ENCODE measurements around the gene GPRIN1.

Gene GPRIN1

GRCh38 chr5:176573564-176574296 lies 36.2 kb downstream of the GPRIN1 start:
- TF ChIP-seq FOXM1 (IDR thresholded peaks at IDR 0.05; ENCODE audit: borderline replicate concordance, low read depth) = no peak
- peak; percentile 89 for TF ChIP-seq RAD21 (IDR thresholded peaks at IDR 0.05; ENCODE audit: low read depth)

DNA sequence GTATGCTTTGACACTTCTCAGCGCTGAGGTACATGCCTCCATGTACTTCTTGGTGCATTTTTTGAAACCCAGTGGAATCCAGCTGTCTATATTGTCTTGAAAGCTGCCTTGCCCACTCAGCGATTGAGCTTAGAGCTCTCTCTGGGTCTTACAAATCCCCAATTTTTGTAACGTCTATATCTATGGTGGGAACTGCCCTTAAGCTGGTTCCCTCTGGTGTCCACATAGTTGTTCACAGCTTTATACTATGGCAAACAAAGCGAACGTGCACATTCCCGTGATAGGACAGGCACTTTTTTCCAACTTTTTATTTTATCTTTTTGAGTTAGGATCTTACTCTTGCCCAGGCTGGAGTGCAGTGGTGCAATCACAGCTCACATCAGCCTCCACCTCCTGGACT lies 39.9 kb downstream of the GPRIN1 start:
- TF ChIP-seq, protein P1, sequence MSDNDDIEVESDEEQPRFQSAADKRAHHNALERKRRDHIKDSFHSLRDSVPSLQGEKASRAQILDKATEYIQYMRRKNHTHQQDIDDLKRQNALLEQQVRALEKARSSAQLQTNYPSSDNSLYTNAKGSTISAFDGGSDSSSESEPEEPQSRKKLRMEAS (IDR thresholded peaks at IDR 0.05) = no peak
- no peak for TF ChIP-seq ZBTB7A (IDR thresholded peaks at IDR 0.05; ENCODE audit: low read depth)
- TF ChIP-seq, protein P2, sequence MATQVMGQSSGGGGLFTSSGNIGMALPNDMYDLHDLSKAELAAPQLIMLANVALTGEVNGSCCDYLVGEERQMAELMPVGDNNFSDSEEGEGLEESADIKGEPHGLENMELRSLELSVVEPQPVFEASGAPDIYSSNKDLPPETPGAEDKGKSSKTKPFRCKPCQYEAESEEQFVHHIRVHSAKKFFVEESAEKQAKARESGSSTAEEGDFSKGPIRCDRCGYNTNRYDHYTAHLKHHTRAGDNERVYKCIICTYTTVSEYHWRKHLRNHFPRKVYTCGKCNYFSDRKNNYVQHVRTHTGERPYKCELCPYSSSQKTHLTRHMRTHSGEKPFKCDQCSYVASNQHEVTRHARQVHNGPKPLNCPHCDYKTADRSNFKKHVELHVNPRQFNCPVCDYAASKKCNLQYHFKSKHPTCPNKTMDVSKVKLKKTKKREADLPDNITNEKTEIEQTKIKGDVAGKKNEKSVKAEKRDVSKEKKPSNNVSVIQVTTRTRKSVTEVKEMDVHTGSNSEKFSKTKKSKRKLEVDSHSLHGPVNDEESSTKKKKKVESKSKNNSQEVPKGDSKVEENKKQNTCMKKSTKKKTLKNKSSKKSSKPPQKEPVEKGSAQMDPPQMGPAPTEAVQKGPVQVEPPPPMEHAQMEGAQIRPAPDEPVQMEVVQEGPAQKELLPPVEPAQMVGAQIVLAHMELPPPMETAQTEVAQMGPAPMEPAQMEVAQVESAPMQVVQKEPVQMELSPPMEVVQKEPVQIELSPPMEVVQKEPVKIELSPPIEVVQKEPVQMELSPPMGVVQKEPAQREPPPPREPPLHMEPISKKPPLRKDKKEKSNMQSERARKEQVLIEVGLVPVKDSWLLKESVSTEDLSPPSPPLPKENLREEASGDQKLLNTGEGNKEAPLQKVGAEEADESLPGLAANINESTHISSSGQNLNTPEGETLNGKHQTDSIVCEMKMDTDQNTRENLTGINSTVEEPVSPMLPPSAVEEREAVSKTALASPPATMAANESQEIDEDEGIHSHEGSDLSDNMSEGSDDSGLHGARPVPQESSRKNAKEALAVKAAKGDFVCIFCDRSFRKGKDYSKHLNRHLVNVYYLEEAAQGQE (IDR thresholded peaks at IDR 0.05; ENCODE audit: low read depth) = no peak
- no peak for TF ChIP-seq TEAD4 (IDR thresholded peaks at IDR 0.05)
- TF ChIP-seq TAF1 (IDR thresholded peaks at IDR 0.05; ENCODE audit: low read depth) = no peak

GRCh38 chr5:176568657-176569056 lies 41.3 kb downstream of the GPRIN1 start:
- TF ChIP-seq TCF12 (IDR thresholded peaks at IDR 0.05; ENCODE audit: low read depth) (no peak), CEBPB (IDR thresholded peaks at IDR 0.05) (no peak), NFIC (IDR thresholded peaks at IDR 0.05) (no peak), ZBTB7A (IDR thresholded peaks at IDR 0.05; ENCODE audit: low read depth) (no peak), FOXM1 (IDR thresholded peaks at IDR 0.05; ENCODE audit: borderline replicate concordance, low read depth) (no peak), TEAD4 (IDR thresholded peaks at IDR 0.05) (no peak), CREB1 (IDR thresholded peaks at IDR 0.05; ENCODE audit: low read depth) (no peak), TAF1 (IDR thresholded peaks at IDR 0.05; ENCODE audit: low read depth) (no peak), EP300 (IDR thresholded peaks at IDR 0.05; ENCODE audit: borderline replicate concordance) (no peak), EGR1 (IDR thresholded peaks at IDR 0.05) (no peak), YY1 (IDR thresholded peaks at IDR 0.05; ENCODE audit: low read depth) (no peak), USF1 (IDR thresholded peaks at IDR 0.05) (no peak), RAD21 (IDR thresholded peaks at IDR 0.05; ENCODE audit: low read depth) (no peak)
- TF ChIP-seq, protein P1 (IDR thresholded peaks at IDR 0.05) = no peak
- TF ChIP-seq, protein P2 (IDR thresholded peaks at IDR 0.05; ENCODE audit: low read depth) = no peak

DNA sequence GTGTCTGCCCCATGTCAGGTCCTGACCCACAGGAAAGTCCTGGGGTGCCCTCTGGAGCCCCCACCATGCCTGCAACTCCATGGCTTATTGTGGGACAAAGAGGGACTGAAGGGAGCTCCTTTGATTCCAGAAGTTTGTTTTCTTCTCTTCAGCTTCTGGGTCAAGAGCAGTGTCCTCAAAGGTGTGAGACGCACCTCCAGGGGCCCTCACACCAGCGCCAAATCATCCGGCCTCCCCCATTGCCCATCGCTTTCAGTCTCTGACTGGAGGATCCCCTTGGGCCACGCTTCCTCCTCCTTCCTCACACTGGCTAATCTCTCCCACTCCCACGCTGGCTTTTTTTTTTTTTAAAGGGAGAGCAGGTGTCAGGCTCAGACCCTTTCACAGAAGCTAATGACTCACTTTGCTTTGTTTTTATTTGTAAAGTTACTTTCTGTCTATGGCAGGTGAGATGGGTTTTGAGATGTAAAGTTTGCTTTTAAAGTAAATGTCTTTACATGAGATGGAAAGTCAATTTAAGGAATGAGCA lies 44.1 kb downstream of the GPRIN1 start:
- TF ChIP-seq TEAD4 (IDR thresholded peaks at IDR 0.05) = no peak
- no peak for TF ChIP-seq EGR1 (IDR thresholded peaks at IDR 0.05)
- TF ChIP-seq TCF12 (IDR thresholded peaks at IDR 0.05; ENCODE audit: low read depth) = no peak
- no peak for TF ChIP-seq FOXM1 (IDR thresholded peaks at IDR 0.05; ENCODE audit: borderline replicate concordance, low read depth)

GRCh38 chr5:176564002-176564401 lies 46.0 kb downstream of the GPRIN1 start:
- no peak for TF ChIP-seq EGR1 (IDR thresholded peaks at IDR 0.05)
- TF ChIP-seq CREB1 (IDR thresholded peaks at IDR 0.05; ENCODE audit: low read depth) = no peak
- TF ChIP-seq, protein P2 (IDR thresholded peaks at IDR 0.05; ENCODE audit: low read depth) = no peak
- no peak for TF ChIP-seq FOXM1 (IDR thresholded peaks at IDR 0.05; ENCODE audit: borderline replicate concordance, low read depth)
- no peak for TF ChIP-seq EP300 (IDR thresholded peaks at IDR 0.05; ENCODE audit: borderline replicate concordance)
- no peak for TF ChIP-seq CEBPB (IDR thresholded peaks at IDR 0.05)

Data from Ishikawa (cell line).